Fibroblast of the conjunctiva (primary cell): Measurements from ENCODE around the gene EFNB3.

Experiments
- DNase-seq: peaks from one replicate; pipeline ENCODE4 v3.0.0-alpha.2; 2010; ENCODE audit warnings: low read depth

EFNB3 gene

GRCh38 chr17:7717756-7718350 lies 12.9 kb downstream of the EFNB3 start:
- no peak for DNase-seq

DNA sequence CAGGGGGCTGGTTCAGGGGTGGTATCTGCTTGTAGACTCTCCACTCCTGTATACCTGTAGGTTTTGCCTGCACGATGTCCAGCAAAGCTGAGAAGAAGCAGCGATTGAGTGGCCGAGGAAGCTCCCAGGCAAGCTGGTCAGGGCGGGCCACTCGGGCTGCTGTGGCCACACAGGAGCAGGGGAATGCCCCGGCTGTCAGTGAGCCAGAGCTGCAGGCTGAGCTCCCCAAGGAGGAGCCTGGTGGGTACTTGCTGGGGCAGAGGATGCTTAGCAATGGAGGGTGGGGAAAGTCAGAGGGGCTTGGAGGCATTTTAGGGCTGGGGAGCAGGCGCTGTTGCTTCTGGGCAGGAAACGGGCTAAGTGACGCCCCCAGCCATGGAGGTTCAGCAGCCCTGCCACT lies 14.7 kb downstream of the EFNB3 start:
- DNase-seq: no peak

DNA sequence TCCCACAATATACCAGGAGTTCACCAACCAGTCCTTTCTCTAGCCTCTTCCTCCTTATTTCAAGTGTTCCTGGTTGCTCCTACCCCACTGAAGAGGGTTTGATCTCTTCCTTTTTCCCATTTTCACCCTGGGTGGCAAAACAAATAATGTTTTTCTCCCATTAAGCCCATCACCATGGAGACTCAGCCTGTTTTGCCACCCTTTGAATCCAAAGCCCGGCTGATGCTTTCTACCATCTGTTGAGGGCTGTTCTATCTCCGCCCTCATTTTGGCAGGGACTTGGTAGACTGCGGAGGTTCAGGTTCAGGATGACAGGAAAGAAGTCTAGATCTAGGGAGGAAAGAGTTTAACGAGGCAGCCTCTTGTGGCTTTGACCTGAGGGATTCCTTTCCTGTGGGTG lies 15.1 kb downstream of the EFNB3 start:
- DNase-seq: no peak

DNA sequence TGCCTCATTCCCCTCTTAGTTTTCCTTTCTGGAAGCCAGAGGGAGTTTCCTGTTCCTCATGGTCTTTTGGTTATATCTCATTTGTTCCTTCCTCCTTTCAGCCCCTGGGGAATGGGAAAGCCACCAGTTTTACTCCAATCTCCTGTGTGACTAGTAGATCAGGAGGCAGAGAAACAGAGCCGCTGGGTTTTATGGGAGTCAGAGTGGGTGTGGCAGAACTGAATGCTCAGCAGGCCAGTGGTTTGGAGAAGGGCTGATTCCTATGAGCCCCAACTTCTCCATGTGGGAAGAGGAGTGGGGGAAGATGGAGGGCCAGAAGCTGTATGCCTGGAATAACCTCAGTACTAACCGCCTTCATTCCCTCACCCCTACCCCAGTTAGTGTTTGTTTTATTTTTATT lies 16.6 kb downstream of the EFNB3 start:
- DNase-seq: no peak

DNA sequence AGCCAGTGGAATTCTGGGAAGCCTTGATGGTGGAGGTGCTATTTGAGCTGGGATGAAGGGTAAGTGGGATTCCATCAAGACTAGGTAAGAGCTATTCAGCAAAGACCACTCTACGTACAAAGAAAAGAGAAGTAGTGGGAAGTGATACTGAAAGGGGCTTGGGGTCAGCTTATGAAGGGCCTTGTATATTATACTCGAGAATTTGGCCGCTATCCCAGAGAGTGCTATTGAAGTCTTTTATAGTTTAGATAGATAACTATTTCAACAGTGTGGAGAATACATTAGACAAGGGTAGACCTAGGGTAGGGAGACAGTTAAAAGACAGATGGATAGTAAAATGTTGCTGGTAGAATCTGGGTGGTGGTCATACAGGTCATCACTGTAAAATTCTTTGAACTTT lies 22.9 kb downstream of the EFNB3 start:
- no peak for DNase-seq

GRCh38 chr17:7729816-7730215 lies 24.8 kb downstream of the EFNB3 start:
- DNase-seq: no peak

DNA sequence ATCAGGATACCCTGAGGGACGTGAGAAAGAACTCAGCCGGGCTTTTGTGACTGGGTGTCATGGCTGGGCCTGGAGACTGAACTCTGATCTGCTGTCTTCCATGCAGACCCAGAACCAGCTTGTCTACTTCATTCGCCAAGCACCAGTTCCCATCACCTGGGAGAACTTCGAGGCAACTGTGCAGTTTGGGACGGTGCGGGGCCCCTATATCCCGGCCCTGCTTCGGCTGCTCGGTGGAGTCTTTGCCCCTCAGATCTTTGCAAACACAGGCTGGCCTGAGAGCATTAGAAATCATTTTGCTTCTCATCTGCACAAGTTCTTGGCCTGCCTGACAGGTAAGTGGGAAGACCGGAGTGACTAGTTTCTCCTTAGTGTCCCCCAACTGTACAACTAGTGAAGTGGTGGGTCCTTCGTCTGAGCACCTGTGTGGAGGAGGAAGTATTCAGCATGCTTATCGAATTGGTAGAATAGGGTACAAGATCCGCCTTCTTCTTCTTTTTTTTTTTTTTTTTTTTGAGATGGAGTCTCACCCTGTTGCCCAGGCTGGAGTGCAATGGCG lies 28.1 kb downstream of the EFNB3 start:
- no peak for DNase-seq

DNA sequence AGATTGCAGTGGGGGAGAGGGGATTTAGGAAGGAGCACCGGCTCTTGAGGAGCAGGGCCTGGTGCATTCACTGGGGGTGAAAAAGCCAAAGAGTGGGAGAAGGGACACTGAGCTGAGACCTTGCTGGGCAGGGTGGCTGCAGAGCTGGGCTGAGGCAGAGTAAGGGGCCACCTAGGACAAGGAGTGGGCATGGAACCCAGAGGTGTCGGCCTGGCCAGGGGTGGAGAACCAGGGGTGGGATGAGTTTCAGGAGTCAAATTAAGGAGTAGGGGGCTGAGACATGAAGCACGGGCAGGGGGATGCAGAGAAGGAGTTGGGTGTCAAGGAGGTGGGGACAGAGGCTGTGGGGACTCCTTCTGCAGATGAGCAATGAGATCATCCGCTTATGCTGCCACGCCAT lies 32.6 kb downstream of the EFNB3 start:
- DNase-seq: no peak

- no peak for DNase-seq
These were observed 34.7 kb downstream of the EFNB3 start for GRCh38 chr17:7739746-7740145.

DNA sequence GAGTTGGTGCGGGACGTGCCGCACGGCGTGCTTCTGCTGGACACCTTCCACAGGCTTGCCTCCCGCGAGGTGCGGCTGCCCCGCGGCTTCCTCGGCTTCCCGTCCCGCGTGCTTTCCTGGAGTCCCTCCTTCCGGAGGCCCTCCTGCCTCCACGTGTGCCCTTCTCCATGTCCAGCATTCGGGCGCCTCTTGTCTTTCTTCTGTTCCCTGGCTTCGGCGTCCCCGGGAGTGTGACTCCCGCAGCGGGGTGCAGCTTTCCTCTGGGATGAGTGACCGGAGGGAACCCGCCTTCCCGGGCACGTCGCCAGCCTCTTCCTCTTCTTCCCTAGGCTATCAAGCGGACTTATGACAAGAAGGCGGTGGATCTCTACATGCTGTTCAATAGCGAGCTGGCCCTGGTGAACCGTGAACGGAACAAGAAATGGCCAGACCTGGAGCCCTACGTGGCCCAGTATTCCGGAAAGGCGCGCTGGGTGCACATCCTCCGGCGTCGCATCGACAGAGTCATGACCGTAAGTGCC lies 35.5 kb downstream of the EFNB3 start:
- DNase-seq: no peak

- DNase-seq: no peak
These were observed 37.7 kb downstream of the EFNB3 start for GRCh38 chr17:7742729-7743128.

DNA sequence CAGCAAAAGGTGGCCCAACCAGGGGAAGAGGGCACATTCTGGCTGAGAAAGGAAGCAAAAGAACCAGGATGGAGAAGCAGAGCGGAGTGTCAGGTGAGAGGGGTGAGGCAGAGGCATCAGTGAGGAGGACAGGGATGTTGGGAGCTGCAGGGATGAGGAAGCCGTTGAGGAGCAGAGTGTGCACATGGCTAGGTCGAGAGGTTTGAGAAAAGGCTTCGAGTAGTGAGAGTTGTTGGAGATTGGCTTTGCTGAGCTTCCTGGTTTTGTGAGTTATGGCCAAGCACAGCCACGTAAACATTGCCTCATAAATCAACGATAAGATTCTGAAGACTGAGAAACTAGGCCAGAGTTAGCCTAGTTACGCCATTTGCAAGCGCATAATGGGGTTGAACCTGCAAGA lies 39.4 kb downstream of the EFNB3 start:
- no peak for DNase-seq

GRCh38 chr17:7745748-7746470 lies 40.9 kb downstream of the EFNB3 start:
- DNase-seq: peak; percentile 78

DNA sequence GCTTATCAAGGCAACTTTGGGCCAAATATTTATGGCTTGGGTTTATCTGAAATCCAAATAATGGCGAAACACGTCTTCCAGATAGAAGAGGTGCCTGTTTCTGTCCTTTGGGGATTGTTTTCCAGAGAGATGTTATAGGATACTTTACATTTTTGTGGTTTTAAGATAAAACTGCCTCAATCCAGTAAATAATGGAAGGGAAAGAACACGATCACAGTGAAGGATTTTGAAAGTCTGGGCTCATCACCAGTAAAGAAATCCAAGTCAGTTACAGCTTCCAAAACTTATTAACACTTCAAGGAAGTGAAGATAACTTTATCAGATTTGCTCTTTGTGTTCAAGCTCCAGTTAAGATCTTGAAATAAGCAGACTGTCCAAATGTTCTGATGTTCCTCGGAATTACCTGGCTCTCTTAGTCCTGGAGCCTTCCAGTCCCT lies 42.7 kb downstream of the EFNB3 start:
- no peak for DNase-seq

- no peak for DNase-seq
These were observed 43.2 kb downstream of the EFNB3 start for GRCh38 chr17:7748076-7748775.

DNA sequence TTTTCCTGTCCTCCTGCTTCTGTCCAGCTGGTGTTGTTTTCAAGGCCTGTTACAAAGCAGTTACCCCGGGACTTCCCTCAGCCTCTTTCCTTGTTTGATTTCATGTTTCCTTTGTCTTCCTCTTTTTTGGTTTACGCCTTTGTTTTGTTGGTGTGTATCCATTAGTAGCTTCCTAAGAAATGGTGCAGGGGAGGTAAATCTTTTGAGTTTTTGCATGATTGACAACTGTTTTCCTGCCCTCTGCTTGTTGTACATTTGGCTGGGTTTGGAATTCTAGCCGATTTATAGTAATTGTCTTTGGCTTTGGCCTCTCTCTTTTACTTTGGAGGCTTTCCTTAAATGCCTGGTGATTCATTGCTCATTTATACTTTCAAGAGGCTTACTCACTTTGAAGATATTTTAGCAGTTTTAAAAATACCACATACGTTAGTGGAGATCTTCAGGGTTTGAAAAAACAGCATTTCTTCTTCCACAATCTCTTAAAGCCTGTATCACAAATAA lies 45.4 kb downstream of the EFNB3 start:
- peak; percentile 44 for DNase-seq

GRCh38 chr17:7754656-7755055 lies 49.7 kb downstream of the EFNB3 start:
- no peak for DNase-seq

GRCh38 chr17:7755095-7755890 lies 50.3 kb downstream of the EFNB3 start:
- no peak for DNase-seq

DNA sequence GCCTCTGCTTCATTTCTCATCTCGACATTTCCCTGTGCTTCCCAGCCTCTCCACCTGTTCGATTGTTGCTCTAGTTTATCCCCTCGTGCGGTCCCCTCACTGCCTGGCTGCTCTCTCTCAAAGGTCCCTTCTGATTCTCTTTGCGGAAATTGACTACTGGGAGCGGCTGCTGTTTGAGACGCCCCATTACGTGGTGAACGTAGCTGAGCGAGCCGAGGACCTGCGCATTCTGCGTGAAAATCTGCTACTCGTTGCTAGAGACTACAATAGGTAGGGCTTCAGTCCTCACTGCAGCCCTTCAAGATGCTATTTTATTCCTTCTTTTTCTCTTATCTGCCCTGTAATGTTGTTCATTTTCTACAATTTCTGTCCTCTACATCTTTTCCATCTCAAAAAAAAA lies 52.0 kb downstream of the EFNB3 start:
- DNase-seq: no peak
